ENCODE measurements around the gene ZXDC.

Gene ZXDC

DNA sequence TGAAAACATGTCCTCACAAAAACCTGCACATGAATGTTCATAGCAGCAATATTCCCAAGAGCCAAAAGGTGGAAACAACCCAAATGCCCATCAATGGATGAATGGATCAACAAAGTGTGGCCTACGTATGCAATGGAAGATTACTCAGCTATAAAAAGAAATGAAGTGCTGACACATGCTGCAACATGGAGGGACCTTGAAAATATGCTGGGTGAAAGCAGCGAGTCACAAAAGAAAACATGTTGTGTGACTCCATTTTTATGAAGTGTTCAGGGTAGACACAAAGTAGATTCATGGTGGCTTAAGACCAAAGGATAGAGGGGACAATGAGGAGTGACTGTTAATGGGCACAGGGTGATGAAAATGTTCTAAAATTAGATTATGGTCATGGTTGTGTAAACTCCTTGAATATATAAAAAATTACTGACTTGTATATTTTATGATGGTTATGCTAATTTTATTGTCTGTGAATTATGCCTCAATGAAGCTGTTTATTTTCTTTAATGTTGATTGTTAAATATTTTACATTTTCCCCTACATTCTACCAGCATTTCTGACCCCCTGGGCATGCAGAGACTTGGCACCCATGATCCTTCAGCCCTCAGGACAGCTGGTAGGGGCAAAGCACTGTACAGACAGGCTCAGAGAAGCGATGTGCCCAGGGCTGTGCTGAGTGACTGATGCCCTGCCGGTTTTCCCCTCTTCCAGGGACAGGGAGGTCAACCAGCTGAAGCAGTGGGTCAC, 43.2 kb downstream of the ZXDC start:
- DNase-seq, result no peak

DNA sequence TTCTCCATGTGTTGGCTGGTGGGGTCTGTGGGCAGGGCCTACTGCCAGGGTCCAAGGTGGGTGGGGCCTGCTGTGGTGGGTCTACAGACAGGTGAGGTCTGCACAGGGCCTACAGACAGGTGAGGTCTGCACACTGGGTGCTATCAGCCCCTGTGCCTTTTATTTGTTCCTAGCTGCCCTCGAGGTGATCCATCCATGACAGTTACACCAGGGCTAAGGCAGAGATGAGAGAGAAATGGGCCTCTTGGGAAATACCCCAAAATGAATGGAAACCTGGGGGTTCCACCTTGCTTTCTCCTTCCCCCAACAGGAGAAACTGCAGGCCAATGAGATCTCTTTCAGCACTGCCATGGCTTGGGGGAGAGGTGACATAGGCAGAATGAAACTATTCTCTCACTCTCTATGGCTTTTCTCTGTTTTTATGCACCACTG, 44.6 kb downstream of the ZXDC start:
- no peak for DNase-seq

DNA sequence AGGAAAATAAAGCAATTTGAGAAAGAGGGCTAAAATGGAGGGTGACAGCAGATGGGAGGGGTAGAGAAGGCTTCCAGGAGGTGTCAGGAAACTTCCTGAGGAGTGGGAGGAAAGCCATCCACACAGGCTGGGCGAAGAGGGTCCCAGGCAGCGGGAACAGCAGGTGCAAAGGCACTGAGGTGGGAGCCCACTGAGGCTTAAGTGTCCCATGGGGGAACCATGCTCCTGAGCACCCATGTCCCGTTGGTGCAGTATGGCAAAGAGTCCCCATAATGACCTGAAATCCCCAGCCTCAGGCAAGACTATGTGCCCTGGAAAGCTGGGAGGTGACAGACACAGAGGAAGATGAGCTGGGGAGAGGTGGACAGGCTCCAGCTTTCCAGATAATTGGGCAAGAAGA, 50.9 kb downstream of the ZXDC start:
- DNase-seq, result no peak

DNA sequence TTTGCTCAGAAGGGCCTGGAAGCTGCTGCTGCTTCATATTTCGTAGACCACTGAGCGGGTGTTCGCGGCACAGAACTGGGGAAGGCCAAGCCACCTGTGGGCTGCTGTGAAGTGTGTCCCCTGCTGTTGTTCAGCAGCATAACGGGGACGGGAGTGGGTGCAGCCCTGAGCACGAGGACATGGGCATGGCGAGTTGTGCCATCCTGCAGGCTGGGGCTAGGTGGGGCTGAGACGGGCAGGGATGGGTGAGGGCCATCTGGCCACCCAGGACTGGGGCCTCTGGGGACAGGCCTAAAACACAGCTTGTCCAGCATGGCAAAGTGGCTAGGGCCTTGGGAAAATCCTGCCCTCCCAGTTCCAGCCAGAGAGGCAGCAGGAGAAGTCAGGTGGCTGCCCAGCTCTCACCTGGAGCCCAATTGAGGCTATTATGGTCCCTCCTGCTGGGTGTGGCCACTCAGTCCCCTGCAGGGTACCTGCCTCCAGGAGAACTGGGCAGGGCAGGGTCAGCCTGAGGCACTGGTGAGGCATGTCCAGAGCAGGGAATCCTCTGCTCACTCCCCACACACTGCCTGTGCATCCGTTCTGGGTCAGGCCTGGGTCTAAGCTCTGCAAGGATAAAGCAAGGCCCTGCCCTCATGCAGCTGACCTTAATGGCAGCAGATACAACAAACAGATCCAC, 51.5 kb downstream of the ZXDC start:
- DNase-seq, result no peak

DNA sequence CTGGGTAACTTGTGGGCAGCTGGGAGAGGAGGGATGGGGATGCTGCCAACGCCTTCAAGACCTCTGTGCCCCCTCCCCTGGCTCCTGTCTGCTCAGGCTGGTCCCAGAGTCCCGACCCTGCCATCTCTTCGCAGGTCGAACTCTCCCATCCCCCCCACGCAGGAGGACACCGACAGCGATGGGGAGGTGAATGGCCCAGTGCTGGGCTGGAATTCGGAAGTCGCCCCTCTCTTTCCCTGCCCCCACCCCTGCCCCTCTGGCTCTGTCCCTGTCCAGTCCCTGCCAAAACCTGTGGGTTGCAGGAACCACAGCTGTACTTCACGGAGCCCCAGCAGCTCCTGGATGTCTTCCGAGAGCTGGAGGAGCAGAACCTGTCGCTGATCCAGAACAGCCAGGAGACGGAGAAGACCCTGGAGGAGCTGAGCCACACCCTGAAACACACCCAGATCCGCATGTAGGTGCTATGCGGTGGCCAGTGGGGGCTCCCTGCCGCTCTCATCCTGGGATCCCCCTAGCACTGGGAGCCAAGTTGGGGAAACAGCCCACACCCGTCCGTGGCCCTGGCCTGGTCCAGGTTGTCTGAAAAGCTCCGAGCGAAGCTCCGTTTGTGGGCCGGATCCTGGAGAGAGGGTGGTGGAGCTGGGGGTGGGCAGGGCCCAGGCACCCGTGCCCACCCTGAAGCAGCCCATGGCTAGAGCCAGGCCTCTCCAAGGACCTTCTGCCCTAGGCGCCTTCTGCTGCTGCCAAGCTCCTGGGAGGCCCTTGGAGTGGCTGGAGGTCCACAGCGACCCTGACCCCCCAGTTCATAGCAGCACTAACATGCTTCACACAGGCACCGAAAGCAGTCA, 52.3 kb downstream of the ZXDC start:
- no peak for DNase-seq

DNA sequence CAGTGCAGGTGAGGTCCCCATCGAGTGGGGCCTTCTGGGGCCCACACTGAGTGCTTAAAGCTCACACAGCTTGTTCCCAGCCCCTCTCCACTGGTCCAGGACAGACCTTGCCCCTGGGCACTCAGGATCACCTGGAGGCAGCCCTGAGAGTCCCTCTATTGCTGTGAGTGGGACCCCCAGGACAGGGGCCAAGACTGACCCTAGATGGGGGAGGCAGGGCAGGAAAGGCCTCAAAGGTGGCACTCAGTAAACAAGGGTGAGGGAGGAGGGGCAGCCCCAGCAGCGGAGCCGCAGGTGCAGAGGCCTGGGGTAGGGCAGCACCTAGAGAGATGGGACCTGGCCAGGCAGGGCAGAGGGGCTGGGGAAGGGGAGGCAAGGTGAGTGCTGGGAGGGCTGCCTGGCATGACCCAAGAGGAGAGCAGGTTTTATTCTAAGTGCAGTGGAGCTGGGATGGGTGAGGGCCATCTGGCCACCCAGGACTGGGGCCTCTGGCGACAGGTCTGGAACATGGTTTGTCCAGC, 53.1 kb downstream of the ZXDC start:
- no peak for DNase-seq

DNA sequence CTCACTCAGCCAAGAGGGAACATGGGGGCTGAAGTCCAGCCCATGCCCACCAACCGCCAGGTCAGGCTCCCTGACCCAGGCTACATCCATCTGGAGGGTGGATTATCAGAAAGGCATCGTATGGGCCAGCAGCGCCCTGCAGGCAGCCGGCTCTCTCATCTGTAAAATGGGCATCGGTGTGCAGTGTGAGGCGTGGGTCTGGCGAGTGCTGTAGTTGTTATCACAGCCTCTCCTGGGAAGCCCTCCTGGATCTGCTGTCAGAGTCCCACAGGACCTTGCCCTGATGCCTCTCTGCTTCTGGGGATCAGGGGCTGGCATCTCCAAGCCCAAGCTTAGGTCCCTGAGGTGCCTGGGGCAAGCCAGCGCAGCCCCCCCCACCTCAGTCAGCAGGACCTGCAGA, 53.6 kb downstream of the ZXDC start:
- no peak for DNase-seq

DNA sequence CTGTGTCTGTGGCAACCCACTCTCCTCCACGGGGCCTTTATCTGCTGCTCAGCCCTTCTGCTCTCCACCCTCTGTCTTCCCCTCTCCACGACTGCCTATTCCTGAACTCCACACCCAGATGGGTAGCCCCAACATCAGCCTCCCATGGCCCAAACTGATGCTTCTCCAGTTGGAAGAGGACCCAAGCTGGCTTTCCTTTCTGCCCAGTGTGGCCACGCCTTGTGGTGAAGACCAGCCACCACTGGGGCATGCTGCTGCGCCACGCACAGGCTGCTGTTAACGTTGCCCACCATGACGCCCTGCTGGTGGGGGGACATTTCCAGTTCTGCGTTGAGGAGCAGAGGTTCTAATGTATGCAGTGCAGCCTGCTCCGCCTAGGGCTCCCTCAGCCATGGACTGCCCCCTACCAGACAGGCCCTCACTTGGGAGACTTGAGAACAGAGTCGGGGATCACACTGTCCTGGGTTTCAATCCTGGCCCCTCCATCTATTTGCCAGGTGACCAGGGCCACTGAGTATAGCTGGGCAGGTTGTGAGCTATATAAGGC, 54.0 kb downstream of the ZXDC start:
- DNase-seq, result no peak

DNA sequence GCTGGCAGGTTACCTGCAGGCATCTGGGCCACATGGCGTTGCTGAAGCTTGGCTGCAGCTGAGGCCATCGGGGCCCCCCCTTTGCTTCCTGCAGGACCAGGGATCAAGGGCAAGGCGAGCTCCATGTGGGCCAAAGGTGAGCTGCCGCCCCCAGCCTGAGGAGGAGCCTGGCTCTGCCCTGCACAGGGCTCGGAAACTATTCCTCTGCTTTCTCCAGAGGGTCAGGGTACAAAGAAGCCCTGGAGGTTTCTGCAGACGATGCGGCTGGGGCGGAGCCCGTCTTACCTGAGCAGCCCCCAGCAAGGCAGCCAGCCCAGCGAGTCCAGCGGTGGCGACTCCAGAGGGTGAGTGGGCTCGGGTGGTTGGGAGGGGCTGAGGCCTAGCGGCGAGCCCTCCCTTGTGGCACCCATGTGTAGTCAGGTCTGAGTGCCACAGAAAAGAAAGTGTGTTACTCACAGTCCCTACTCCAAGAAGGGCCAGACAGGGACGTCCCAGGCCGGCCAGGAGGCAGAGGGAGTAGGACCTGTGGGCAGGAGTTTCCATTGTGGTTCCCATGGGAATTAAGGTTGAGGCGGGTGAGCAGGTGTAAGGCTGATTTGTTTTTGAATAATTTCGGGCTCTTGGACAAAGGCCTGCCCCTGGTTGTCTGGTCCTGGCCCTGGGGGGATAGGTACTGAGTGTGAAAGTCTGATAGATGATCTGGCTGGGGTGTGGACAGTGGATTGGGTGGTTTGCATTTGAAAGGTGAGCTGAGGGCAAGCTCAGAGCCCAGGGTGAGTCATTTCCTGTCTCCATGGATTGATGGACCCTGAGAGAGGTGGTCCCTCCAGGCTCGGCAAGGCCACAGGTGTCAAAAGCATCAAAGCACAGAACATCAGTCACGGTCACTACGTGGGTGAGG, 55.6 kb downstream of the ZXDC start:
- no peak for DNase-seq

DNA sequence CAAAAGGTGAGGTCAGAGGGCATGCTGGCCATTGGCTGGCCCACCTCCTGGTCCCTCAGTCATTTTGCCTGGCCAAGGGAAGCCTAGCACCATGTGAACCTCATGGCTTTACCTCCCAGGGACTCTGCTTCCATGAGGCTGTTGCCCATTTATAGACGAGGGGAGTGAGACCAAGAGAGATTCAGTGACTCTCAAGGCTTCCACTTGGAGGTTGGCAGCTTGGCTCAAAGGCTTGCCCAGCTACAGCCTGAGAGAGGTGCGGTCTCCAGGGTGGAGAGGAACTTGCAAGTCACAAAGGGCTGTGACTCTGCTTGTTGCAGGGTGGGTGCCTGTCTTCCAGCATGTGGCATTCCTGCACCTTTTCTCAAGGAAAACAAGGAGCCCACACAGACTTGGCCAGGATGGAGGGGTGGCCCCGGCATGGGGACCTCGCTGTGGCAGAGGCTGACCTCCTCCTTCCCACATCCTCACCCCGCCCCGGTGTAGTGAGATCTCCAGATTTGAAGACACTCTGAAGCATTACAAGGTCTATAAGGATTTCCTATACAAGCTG, 56.5 kb downstream of the ZXDC start:
- DNase-seq, result no peak

DNA sequence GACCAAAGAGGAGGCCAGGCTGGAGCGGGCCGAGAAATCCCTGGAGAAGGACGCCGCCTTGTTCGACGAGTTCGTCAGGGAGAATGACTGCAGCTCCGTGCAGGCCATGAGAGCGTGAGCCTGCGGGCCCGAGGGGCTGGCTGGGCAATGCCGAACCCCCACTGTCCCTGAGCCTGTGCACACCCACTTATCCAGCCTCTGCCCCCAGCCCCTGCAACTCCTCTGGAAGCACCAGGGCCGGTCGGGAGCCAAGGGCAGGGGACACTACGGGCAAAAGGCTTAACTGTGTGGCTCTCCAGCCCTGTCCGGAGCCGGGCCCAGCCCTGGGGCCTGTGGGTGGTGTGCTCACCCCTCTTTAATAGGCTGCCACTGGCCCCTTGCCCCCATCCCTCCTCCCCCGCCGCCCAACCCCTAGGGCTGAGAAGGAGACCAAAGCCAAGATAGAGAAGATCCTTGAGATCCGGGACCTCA, 57.0 kb downstream of the ZXDC start:
- DNase-seq, result no peak

DNA sequence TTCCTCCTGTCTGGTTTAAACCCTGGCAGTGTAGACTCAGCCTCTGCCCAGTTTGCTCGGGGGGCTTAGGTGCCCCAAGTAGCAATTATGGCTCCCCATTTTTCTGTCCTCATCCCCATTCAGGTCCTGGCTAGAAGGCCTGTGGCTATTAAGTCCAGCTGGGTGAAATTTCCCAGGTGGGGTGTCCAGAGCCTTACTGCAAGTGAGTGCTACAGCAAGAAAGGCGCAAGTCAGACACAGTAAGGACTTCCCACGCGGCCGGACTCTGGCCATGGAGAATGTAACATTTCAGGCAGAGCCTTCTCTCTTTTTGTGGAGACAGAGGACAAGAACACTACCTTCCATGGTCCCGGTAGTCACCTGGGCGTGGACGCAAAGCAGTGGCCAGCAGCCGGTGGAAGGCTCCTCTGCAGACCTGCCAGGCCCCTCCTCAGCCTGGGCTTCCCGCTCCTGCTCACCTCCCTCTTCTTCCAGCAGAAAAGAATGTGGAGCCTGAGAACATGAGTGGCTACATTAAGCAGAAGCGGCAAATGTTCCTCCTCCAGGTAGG, 57.6 kb downstream of the ZXDC start:
- no peak for DNase-seq

DNA sequence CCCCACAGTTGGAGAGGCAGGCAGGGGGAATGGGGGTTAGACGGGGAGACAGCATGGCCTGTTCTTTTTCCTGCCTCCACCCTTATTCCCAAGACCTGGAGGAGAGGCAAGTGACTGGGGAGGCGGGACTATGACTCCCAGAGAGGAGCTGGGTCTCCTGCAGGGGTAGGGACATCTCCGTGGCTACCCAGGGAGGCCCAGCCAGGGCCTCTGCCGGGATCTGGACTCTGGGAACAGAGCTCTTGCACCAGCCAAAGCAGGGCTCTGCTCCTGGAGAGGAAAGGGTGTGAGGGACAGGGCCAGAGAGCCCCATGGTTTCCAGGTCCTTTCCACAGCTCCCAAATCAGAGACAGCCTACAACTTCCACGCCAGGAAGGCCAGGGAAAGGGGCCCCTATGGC, 58.2 kb downstream of the ZXDC start:
- DNase-seq, result no peak

DNA sequence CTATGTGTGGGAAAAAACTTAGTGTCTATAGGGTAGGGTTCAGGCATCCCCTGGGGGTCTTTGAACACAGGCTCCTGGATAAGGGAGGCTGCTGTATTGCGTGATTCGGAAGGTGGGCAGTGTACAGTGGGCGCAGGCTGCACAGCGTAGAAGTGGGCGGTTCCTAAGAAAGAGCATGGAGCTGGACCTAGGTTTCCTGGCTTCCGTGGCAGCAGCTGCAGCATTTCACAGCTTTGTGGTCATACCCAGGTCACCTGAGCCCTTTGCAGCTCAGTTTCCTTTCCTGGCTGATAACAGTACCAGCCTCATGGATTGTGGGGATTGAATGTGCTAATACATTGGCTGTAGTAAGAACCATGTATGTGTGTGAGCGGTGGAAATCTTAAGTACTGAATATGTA, 58.7 kb downstream of the ZXDC start:
- no peak for DNase-seq

DNA sequence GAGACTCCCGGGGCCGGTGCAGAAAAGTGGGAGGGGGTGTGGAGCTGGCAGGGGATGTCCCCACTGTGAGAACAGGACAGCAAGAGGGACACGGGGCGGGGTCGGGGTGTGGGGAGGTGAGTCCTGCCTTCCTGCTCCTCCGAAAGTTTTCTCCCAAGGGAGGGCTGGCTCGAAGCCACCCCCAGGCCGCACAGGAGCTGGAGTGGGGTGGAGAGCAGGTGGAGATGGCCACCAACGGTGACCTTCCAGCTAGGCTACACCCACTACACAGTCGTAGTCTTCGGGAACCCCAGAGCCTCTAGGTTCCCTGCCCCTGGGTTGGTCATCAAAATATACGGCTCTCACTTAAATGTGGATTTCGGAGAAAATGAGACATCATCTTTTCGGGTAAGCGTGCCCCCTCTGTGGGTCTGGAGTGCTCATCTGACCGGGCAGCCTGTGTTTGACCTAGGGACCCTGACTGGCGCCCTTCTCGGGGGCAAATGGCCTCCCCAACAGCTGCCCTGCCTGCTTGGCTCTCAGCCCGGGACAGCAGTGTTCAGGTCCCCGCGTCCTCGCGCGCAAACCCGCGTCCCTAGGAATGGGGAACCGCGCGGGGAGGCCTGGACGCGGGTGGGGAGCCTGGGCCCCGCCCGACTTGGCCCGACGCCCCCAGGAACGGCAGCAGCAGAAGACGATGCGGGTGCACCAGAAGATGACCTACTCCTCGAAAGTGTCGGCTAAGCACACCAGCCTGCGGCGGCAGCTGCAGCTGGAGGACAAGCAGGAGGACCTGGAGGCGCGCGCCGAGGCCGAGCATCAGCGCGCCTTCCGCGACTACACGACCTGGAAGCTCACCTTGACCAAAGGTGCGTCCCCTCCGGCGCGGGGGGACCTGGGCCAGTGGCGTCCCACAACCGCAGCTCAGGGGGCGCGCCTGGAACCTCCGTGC, 59.8 kb downstream of the ZXDC start:
- no peak for DNase-seq

DNA sequence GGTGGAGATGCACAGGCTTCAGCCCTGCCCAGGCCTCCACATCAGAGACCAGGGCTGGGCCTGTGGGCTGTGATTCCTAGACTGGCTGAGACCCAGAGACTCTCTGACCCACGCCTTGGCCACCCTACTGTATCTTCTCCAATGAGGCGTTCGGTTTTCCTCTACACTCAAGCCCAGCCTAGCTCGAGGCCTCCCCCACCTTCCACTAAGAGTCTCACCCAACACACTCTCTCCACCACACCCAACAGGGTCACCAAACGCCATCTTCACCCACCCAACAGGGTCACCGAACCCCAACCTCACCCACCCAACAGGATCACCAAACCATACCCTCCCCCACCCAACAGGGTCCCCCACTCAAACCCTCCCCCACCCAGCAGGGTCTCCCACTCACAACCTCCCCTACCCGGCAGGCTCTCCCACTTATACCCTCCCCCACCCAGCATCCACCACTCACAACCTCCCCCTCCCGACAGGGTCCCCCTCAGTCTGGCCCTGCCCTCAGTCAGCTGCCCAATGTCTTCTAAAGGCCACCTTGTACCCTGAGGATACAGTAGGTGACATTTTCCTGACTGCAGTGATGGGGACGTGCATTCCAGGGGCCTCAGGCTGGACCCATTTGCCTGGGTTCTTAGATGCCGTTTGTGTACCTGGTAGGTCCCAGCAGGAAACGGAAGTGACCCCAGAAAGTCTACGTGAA, 60.6 kb downstream of the ZXDC start:
- no peak for DNase-seq

DNA sequence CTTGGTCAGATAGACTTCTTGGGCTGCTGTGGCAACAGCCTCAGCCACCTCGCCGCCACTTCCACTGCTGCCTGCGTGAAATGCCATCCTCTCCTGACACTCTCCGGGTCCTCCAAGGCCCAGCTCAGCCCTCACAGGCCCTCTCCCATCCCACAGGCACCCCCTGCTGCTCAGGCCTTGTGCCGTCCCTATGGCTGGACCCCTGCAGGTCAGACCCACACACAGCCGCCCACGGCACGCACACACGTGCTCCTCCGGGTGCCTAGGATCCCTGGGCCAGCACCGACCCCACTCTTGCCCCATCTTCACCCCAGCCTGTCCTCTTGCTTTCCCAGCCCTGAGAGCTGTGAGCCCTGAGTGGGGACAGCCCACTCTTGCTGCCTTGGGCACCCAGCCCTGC, 61.3 kb downstream of the ZXDC start:
- DNase-seq, result no peak

DNA sequence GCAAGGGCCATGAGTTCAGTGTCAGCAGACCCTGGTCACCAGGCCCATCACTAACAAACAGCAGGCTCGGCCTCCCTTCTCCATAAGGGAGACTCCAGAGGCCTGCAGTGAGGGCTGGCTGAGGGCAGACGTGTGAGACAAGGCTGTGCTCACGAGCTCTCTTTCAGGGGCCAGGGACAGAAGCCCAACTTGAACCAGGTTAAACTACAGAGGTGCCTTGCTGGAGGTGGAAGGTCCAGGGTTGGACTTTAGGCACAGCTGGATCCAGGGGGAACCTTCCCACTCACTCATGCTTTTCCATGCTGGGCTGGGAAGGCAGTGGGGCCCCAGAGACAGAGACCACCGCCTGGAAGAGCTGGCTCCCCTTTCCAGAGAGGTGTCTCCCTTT, 62.0 kb downstream of the ZXDC start:
- no peak for DNase-seq

DNA sequence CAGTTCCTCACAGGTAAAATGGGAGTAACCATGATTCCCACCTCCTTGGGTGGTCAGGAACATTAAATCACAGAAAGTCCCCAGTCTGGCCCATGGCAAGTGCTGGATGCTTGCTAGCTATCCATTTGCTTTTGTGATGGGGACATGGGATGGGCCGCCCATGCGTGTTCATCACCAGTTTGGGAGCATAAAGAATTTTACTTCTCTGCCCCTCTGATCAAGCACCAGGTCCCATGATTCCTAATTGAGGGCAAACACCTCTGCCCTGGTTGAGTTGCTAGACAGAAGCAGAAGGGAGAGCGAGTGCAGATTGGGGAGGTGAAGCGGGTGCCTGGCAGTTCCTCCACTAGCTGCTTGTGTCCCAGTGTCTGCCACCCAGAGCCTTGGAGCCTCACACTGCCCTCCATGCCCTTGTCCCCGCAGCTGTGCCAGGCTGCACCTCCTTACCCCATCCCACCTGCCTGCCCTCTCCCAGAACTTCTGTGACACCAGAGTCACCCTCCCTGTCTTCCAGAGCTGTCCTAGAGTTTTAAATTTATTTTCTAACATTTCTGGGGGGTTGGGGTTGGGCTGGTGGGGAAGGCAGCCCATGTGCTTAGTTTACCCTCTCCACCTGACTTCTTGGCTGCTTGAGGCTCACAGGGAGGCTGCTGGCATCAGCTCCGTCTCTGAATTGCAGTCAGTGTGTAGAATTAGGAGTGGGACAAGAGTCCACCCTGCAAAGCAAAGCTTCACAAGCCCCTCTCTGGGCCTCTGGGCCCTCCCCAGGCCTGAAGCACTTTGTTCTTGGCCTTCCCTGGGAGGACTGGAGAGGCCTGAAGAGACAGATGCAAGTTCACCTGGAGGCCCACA, 62.6 kb downstream of the ZXDC start:
- DNase-seq, result no peak

Data from NCI-H2081 treated with DMSO at 0.1 percent for 48 hours (cell line).